K562 (cell line): ENCODE data around the gene MAP2K4. TPM values are rescaled to one million over a fixed set of nuclear protein-coding genes. Genes with fewer than 3 reads are reported as not detected.

Source experiments
- ATAC-seq: fragments of 200-7000 bp; cut with Tn5 transposase; 3 replicates; pipeline ENCODE4 v1.9.1; 2020; ENCODE audit warnings: moderate library complexity
- BruUV-seq: library from RNA; stranded (reverse); fragments of 400-500 nt; replicated peaks from 2 replicates; lab custom pipeline; 2021; lab: Mats Ljungman, UMichigan
- CTCF ChIA-PET: fragments of 300-600 bp; formaldehyde crosslinking; extraction: SDS; loops from one replicate; lab custom pipeline; 2021; ENCODE audit warnings: low intra/inter-chr PET ratio; lab: Yijun Ruan, JAX
- POLR2A ChIA-PET: fragments of 300-600, 350-650 bp; sonication (Branson Sonifier 250); formaldehyde crosslinking; extraction: SDS; loops from one replicate; lab custom pipeline; 2021; ENCODE audit warnings: antibody characterized with exemption, inconsistent platforms; lab: Yijun Ruan, JAX
- DNase-seq, 4 experiments: peaks; one replicate each; pipeline versions ENCODE4 v3.0.0 to v3.0.0-alpha.2; 2011 to 2018; ENCODE audit warnings: low spot score in 3 of 4, mixed read lengths in 3 of 4; ENCODE audit errors: extremely low read depth in 1 of 4
- FAIRE-seq: peaks from 2 replicates; lab custom pipeline; 2011; peaks lifted over from hg19 to GRCh38; lab: Jason Lieb, UNC
- H2AFZ ChIP-seq: 2 replicates; pipeline ENCODE4 v1.6.0; 2011; ENCODE audit warnings: low read depth, low read length, control low read depth, inconsistent platforms
- H3K27ac ChIP-seq: fragments of 200-600 bp; 3 replicates; pipeline ENCODE4 v1.8.0; 2011; ENCODE audit warnings: low read depth, mild to moderate bottlenecking, control low read depth, inconsistent platforms, low read length, moderate library complexity, mixed read lengths; ENCODE audit errors: extremely low read depth
- H3K27me3 ChIP-seq, 2 experiments: fragments of 300-600 bp in 1 of 2; 2 replicates in 1 of 2; 3 replicates in 1 of 2; pipeline versions ENCODE4 v1.6.0 to v1.8.0; 2011; ENCODE audit warnings: inconsistent platforms in 2 of 2, low read length in 2 of 2, mild to moderate bottlenecking in 1 of 2, mixed read lengths in 1 of 2, moderate library complexity in 1 of 2; ENCODE audit not compliant: control insufficient read depth in 2 of 2, insufficient read depth in 2 of 2
- H3K36me3 ChIP-seq: fragments of 300-600 bp; 3 replicates; pipeline ENCODE4 v1.8.0; 2011; ENCODE audit warnings: mild to moderate bottlenecking, low read length, inconsistent platforms; ENCODE audit not compliant: control insufficient read depth, insufficient read depth
- H3K4me1 ChIP-seq, 2 experiments: fragments of 200-600 bp in 1 of 2; replicated peaks in 1 of 2; 2 replicates in 1 of 2; 3 replicates in 1 of 2; pipeline versions ENCODE4 v1.5.1 to v1.8.0; 2011; ENCODE audit warnings: inconsistent platforms in 2 of 2, low read length in 2 of 2, mild to moderate bottlenecking in 1 of 2, mixed read lengths in 1 of 2, moderate library complexity in 1 of 2; ENCODE audit not compliant: control insufficient read depth in 2 of 2, insufficient read depth in 2 of 2
- H3K4me2 ChIP-seq: 2 replicates; pipeline ENCODE4 v1.6.1; 2011; ENCODE audit warnings: low read length, control low read depth, inconsistent platforms, mixed read lengths; ENCODE audit not compliant: insufficient read depth
- H3K4me3 ChIP-seq: fragments of 200-600 bp; sonication (generic), shearing (Covaris generic); 2 replicates; pipeline ENCODE4 v1.5.1; 2016; ENCODE audit warnings: control low read depth, inconsistent platforms
- H3K79me2 ChIP-seq: fragments of 200-600 bp; 3 replicates; pipeline ENCODE4 v1.8.0; 2011; ENCODE audit warnings: low read length, inconsistent platforms; ENCODE audit not compliant: control insufficient read depth, insufficient read depth
- H3K9ac ChIP-seq, 2 experiments: 2 replicates each; pipeline versions ENCODE4 v1.6.0 to v1.6.1; 2011; ENCODE audit warnings: low read depth in 2 of 2, low read length in 2 of 2, control low read depth in 1 of 2, inconsistent platforms in 1 of 2, mild to moderate bottlenecking in 1 of 2, mixed read lengths in 1 of 2; ENCODE audit not compliant: insufficient read depth in 1 of 2
- H3K9me1 ChIP-seq: one replicate; pipeline ENCODE4 v1.6.0; 2011; ENCODE audit warnings: inconsistent platforms, mild to moderate bottlenecking, low read length, moderate library complexity; ENCODE audit not compliant: control insufficient read depth, insufficient read depth
- H3K9me3 ChIP-seq: replicated peaks from 2 replicates; pipeline ENCODE4 v1.5.1; 2011; ENCODE audit warnings: low read depth, low read length, inconsistent platforms; ENCODE audit not compliant: control insufficient read depth, insufficient read depth
- H4K20me1 ChIP-seq: replicated peaks from 2 replicates; pipeline ENCODE4 v1.6.1; 2011; ENCODE audit warnings: low read length, inconsistent platforms, mixed read lengths; ENCODE audit not compliant: control insufficient read depth, insufficient read depth
- BRD9 ChIP-seq: fragments of 450-650 bp; IDR thresholded peaks from 2 replicates; pipeline ENCODE4 v1.6.1; 2018; ENCODE audit warnings: low read depth; ENCODE audit not compliant: partially characterized antibody
- CBFA2T2 ChIP-seq: fragments of 450-650 bp; conservative IDR thresholded peaks from 2 replicates; pipeline ENCODE4 v1.6.1; 2017; ENCODE audit warnings: mild to moderate bottlenecking
- ETV1 ChIP-seq: fragments of 450-650 bp; conservative IDR thresholded peaks from 2 replicates; pipeline ENCODE4 v1.6.1; 2016; ENCODE audit warnings: missing genetic modification characterization, control low read depth, low read depth, missing compliant biosample characterization
- FUS ChIP-seq: fragments of 200-400 bp; formaldehyde crosslinking; optimal IDR thresholded peaks from 2 replicates; pipeline ENCODE3; 2017; ENCODE audit warnings: low read depth, low read length
- GATAD2A ChIP-seq: fragments of 450-650 bp; IDR thresholded peaks from 2 replicates; pipeline ENCODE4 v1.6.1; 2017
- HDAC8 ChIP-seq: fragments of 450-650 bp; IDR thresholded peaks from 2 replicates; pipeline ENCODE4 v1.6.1; 2016; ENCODE audit warnings: mild to moderate bottlenecking, missing genetic modification characterization, moderate library complexity, missing compliant biosample characterization
- ILF3 ChIP-seq: fragments of 450-650 bp; IDR thresholded peaks from 2 replicates; pipeline ENCODE4 v1.6.1; 2018; ENCODE audit warnings: antibody characterized with exemption, mild to moderate bottlenecking, moderate library complexity, borderline replicate concordance
- IRF9 ChIP-seq: fragments of 450-650 bp; IDR thresholded peaks from 2 replicates; pipeline ENCODE4 v1.6.1; 2016; ENCODE audit warnings: missing biosample characterization, missing genetic modification characterization
- MYNN ChIP-seq, 2 experiments: sonication (generic); formaldehyde crosslinking in 1 of 2; IDR thresholded peaks; 2 replicates each; pipeline versions ENCODE4 v1.5.0 to v1.6.1; 2016 to 2020; ENCODE audit warnings: antibody characterized with exemption in 1 of 2, missing genetic modification reagents in 1 of 2
- NR2C1 ChIP-seq, 2 experiments: fragments of 450-650 bp; IDR thresholded peaks; 2 replicates each; pipeline ENCODE4 v1.6.1; 2017; ENCODE audit warnings: mild to moderate bottlenecking in 2 of 2, antibody characterized with exemption in 1 of 2, inconsistent platforms in 1 of 2, missing compliant biosample characterization in 1 of 2, missing genetic modification characterization in 1 of 2
- RAD51 ChIP-seq: fragments of 450-650 bp; IDR thresholded peaks from 2 replicates; pipeline ENCODE4 v1.7.1; 2016; ENCODE audit warnings: low read depth, mild to moderate bottlenecking, borderline replicate concordance
- RBM25 ChIP-seq: fragments of 200-400 bp; formaldehyde crosslinking; IDR thresholded peaks from 2 replicates; pipeline ENCODE4 v1.6.1; 2018; ENCODE audit warnings: low read length, low read depth, moderate library complexity; ENCODE audit not compliant: severe bottlenecking
- SIN3B ChIP-seq: fragments of 450-650 bp; IDR thresholded peaks from 2 replicates; pipeline ENCODE4 v1.6.1; 2017; ENCODE audit warnings: low read depth, mild to moderate bottlenecking, moderate library complexity
- SIRT6 ChIP-seq: IDR thresholded peaks from one replicate; pipeline ENCODE4 v1.6.1; 2012; ENCODE audit warnings: low read depth, mild to moderate bottlenecking, control low read depth, inconsistent platforms, low read length, moderate library complexity
- SMARCA4 ChIP-seq: fragments of 450-650 bp; IDR thresholded peaks from 2 replicates; pipeline ENCODE4 v1.6.1; 2016
- SMARCB1 ChIP-seq: IDR thresholded peaks from 2 replicates; pipeline ENCODE4 v1.6.1; 2011; ENCODE audit warnings: improper control_type of control experiment, low read depth; ENCODE audit not compliant: insufficient read length
- SREBF2 ChIP-seq: sonication (generic); formaldehyde crosslinking; IDR thresholded peaks from 2 replicates; pipeline ENCODE4 v1.4.0; 2020; ENCODE audit warnings: mild to moderate bottlenecking, missing genetic modification reagents
- TRIM28 ChIP-seq: fragments of 450-650 bp; IDR thresholded peaks from 2 replicates; pipeline ENCODE4 v1.6.1; 2017
- ZNF354B ChIP-seq: fragments of 250-450 bp; sonication (Bioruptor Pico); IDR thresholded peaks from 2 replicates; pipeline ENCODE4 v1.4.0; 2020
- ZNF384 ChIP-seq: IDR thresholded peaks from 2 replicates; pipeline ENCODE4 v1.6.1; 2012; ENCODE audit warnings: low read depth, low read length, improper control_type of control experiment
- in situ Hi-C: fragments of 300-500 bp; cut with MboI; formaldehyde crosslinking; loops from 4 replicates; pipeline ENCODE4 v1.15.0; 2018; ENCODE audit warnings: inconsistent platforms, mixed read lengths
- intact Hi-C: fragments of 100-400 bp; cut with micrococcal nuclease; formaldehyde crosslinking; loops from 2 replicates; pipeline ENCODE4 v1.14.2; 2022
- polyA plus RNA-seq, 8 experiments: library from polyadenylated mRNA; depleted of rRNA in 4 of 8; stranded (reverse) in 5 of 8; unstranded in 3 of 8; fragments of >200 nt; fragmentation: Nextera tagmentation in 2 of 8; fragmentation: Illumina TruSeq in 1 of 8; extraction: Ambion mirVana in 2 of 8; extraction: Trizol in 1 of 8; gene quantifications; 2 replicates each; pipeline versions ENCODE4 v1.2.1 to v1.2.3, GENCODE V29; 2011 to 2014; ENCODE audit warnings: inconsistent platforms in 1 of 8, missing spikeins in 1 of 8
- total RNA-seq, 7 experiments: library from RNA; depleted of rRNA in 6 of 7; stranded (reverse); fragments of >200 nt in 6 of 7; fragmentation: Illumina TruSeq in 2 of 7; extraction: Trizol in 2 of 7; gene quantifications; 2 replicates each; pipeline versions ENCODE4 v1.2.1 to v1.2.3, GENCODE V29; 2011 to 2021; ENCODE audit warnings: low replicate concordance in 1 of 7

MAP2K4 gene
- total and polyA plus RNA-seq, 9 of the 15 experiments (the other 6 are each of a cell fraction or from before 2014, with no cell fraction given), result 3.0 to 15.9 (median 10.8) TPM

GRCh38 chr17:12053552-12053951, 32.9 kb downstream of the MAP2K4 start (continued):
- TF ChIP-seq IRF9 (tag), result no peak
- no peak for TF ChIP-seq GATAD2A
- TF ChIP-seq ETV1 (tag), result no peak
- TF ChIP-seq SMARCA4, result 0 out of 2 replicates have a peak, but pooled peaks have one; percentile 28

GRCh38 chr17:12055889-12056288, 35.2 kb downstream of the MAP2K4 start:
- Histone ChIP-seq H3K4me3 (no peak overlapping the region), H2AFZ (no peak overlapping the region), H3K9me3 (no peaks in the 10 kb centered on the region), H3K27me3 (no peaks in the 10 kb centered on the region), H3K4me1 (no peaks in the 10 kb centered on the region; a peak in 1 of 5 replicates), H4K20me1 (0 out of 2 replicates have a peak, but pooled peaks cover 4% of the 10 kb centered on the region), H3K79me2 (peaks cover 13% of the 10 kb centered on the region), H3K4me2 (no peak overlapping the region), H3K9me1 (no peaks in the 10 kb centered on the region), H3K9ac (no peak overlapping the region), H3K27ac (no peak overlapping the region), H3K36me3 (no peaks in the 10 kb centered on the region)
- ATAC-seq, result no peak
- TF ChIP-seq BRD9, result no peak
- TF ChIP-seq RBM25, result no peak
- TF ChIP-seq SIN3B, result no peak
- TF ChIP-seq SMARCB1, result no peak
- no peak for TF ChIP-seq ZNF384
- TF ChIP-seq TRIM28, result no peak
- no peak for TF ChIP-seq ZNF354B (CRISPR knock-in tag)
- no peak for TF ChIP-seq HDAC8 (tag)
- no peak for TF ChIP-seq CBFA2T2
- no peak for TF ChIP-seq FUS
- no peak for TF ChIP-seq ILF3
- no peak for TF ChIP-seq MYNN (IDR thresholded peaks at IDR 0.05)
- no peak for TF ChIP-seq MYNN (CRISPR knock-in tag; IDR thresholded peaks at IDR 0.05)
- TF ChIP-seq RAD51, result no peak
- TF ChIP-seq NR2C1 (IDR thresholded peaks at IDR 0.05), result no peak
- TF ChIP-seq NR2C1 (tag; IDR thresholded peaks at IDR 0.05), result no peak
- no peak for TF ChIP-seq SREBF2 (CRISPR knock-in tag)
- no peak for TF ChIP-seq IRF9 (tag)
- TF ChIP-seq SIRT6, result no peak
- in situ Hi-C loops (no loop called here), intact Hi-C loops (no loop called here)
- BruUV-seq, result no TSS peak
- peak; percentile 6 for FAIRE-seq
- CTCF ChIA-PET, result no interaction called here
- POLR2A ChIA-PET, result interaction anchor here (0.5 kb wide), 1 partner anchor 22 kb away, joined by 3 read pairs; no protein-coding TSS in a partner anchor
- no peak for DNase-seq
